ENCODE measurements around the gene CSRNP3.

DNA sequence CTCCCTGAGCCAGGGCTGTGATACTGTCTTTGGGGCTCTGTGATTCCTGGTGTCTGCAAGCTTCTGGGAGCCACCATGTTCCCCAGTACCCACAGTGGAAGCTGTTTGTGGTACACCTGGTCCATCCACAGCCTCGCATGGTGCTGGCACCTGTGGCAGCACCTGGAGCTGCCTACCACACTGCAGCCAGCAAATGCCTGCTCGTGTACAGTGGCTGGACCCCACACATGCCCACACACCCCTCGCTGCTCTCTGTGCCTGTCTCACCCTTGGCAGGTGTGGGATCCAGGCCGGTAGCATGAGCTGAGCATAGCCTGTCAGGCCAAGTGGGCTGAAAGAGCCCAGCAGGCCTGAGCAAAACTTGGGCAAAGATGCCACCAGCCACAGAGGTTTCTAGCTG, 41.8 kb upstream of the CSRNP3 start:
- TF ChIP-seq, protein P1, sequence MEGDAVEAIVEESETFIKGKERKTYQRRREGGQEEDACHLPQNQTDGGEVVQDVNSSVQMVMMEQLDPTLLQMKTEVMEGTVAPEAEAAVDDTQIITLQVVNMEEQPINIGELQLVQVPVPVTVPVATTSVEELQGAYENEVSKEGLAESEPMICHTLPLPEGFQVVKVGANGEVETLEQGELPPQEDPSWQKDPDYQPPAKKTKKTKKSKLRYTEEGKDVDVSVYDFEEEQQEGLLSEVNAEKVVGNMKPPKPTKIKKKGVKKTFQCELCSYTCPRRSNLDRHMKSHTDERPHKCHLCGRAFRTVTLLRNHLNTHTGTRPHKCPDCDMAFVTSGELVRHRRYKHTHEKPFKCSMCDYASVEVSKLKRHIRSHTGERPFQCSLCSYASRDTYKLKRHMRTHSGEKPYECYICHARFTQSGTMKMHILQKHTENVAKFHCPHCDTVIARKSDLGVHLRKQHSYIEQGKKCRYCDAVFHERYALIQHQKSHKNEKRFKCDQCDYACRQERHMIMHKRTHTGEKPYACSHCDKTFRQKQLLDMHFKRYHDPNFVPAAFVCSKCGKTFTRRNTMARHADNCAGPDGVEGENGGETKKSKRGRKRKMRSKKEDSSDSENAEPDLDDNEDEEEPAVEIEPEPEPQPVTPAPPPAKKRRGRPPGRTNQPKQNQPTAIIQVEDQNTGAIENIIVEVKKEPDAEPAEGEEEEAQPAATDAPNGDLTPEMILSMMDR (IDR thresholded peaks at IDR 0.05) = no peak
- TF ChIP-seq EP300 (IDR thresholded peaks at IDR 0.05) = no peak
- TF ChIP-seq POLR2A (IDR thresholded peaks at IDR 0.05) = no peak

Data from ovary (tissue), 3 donors.